ENCODE measurements around the gene WNT7A. TPM values are rescaled to one million over a fixed set of nuclear protein-coding genes. Genes with fewer than 3 reads are reported as not detected.

WNT7A gene
- total RNA-seq, 1 donor from 2014 or later, result not detected

- Histone ChIP-seq H3K4me3 (no peak overlapping the region), H3K9ac (no peak overlapping the region), H3K4me2 (no peak overlapping the region), H3F3A (ENCODE audit: low read depth) (no peaks in the 10 kb centered on the region), H3K4me1 (no peaks in the 10 kb centered on the region), H3K79me2 (ENCODE audit: low read depth) (no peaks in the 10 kb centered on the region), H3K27me3 (no peaks in the 10 kb centered on the region), H3K27ac (no peak overlapping the region), H3K9me3 (ENCODE audit: low read depth) (no peaks in the 10 kb centered on the region), H3K36me3 (no peaks in the 10 kb centered on the region), H2AFZ (replicated peaks) (no peak overlapping the region), H4K20me1 (ENCODE audit: low read depth) (no peaks in the 10 kb centered on the region)
- no peak for DNase-seq (ENCODE audit: low spot score)
- no peak for TF ChIP-seq EZH2 (IDR thresholded peaks at IDR 0.05)
- TF ChIP-seq, protein P1, sequence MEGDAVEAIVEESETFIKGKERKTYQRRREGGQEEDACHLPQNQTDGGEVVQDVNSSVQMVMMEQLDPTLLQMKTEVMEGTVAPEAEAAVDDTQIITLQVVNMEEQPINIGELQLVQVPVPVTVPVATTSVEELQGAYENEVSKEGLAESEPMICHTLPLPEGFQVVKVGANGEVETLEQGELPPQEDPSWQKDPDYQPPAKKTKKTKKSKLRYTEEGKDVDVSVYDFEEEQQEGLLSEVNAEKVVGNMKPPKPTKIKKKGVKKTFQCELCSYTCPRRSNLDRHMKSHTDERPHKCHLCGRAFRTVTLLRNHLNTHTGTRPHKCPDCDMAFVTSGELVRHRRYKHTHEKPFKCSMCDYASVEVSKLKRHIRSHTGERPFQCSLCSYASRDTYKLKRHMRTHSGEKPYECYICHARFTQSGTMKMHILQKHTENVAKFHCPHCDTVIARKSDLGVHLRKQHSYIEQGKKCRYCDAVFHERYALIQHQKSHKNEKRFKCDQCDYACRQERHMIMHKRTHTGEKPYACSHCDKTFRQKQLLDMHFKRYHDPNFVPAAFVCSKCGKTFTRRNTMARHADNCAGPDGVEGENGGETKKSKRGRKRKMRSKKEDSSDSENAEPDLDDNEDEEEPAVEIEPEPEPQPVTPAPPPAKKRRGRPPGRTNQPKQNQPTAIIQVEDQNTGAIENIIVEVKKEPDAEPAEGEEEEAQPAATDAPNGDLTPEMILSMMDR (IDR thresholded peaks at IDR 0.05), result no peak
- TF ChIP-seq EZH2phosphoT487 (IDR thresholded peaks at IDR 0.05), result no peak
- Mint-ChIP-seq H3K27me3 (ENCODE audit: insufficient read depth, low read depth) (peaks cover 8% of the 10 kb centered on the region), H3K36me3 (no peaks in the 10 kb centered on the region), H3K4me1 (peaks cover 14% of the 10 kb centered on the region), H3K27ac (no peak overlapping the region), H3K9me3 (no peaks in the 10 kb centered on the region), H3K4me3 (no peak overlapping the region)
Measured at GRCh38 chr3:13854492-13854891, 25.4 kb downstream of the WNT7A start.

GRCh38 chr3:13853978-13854296 lies 25.9 kb downstream of the WNT7A start:
- no peaks in the 10 kb centered on the region for H3K79me2 ChIP-seq (ENCODE audit: low read depth)
- TF ChIP-seq EZH2phosphoT487 (IDR thresholded peaks at IDR 0.05) (no peak), EZH2 (IDR thresholded peaks at IDR 0.05) (no peak)
- TF ChIP-seq, protein P1 (IDR thresholded peaks at IDR 0.05), result no peak
- H3K4me3 Mint-ChIP-seq, result no peak overlapping the region
- peaks cover 8% of the 10 kb centered on the region for H3K27me3 Mint-ChIP-seq (ENCODE audit: insufficient read depth, low read depth)
- no peaks in the 10 kb centered on the region for H3K9me3 Mint-ChIP-seq
- H3K4me3 ChIP-seq, result no peak overlapping the region
- H2AFZ ChIP-seq (replicated peaks), result no peak overlapping the region
- no peak overlapping the region for H3K9ac ChIP-seq
- H3K27ac Mint-ChIP-seq, result no peak overlapping the region
- no peaks in the 10 kb centered on the region for H3K9me3 ChIP-seq (ENCODE audit: low read depth)
- no peak for DNase-seq (ENCODE audit: low spot score)
- H3K4me2 ChIP-seq, result no peak overlapping the region
- no peaks in the 10 kb centered on the region for H3K4me1 ChIP-seq
- peaks cover 16% of the 10 kb centered on the region for H3K4me1 Mint-ChIP-seq
- no peaks in the 10 kb centered on the region for H3F3A ChIP-seq (ENCODE audit: low read depth)
- no peaks in the 10 kb centered on the region for H3K27me3 ChIP-seq
- H3K36me3 Mint-ChIP-seq, result no peaks in the 10 kb centered on the region
- no peaks in the 10 kb centered on the region for H4K20me1 ChIP-seq (ENCODE audit: low read depth)
- H3K27ac ChIP-seq, result no peak overlapping the region
- no peaks in the 10 kb centered on the region for H3K36me3 ChIP-seq

DNA sequence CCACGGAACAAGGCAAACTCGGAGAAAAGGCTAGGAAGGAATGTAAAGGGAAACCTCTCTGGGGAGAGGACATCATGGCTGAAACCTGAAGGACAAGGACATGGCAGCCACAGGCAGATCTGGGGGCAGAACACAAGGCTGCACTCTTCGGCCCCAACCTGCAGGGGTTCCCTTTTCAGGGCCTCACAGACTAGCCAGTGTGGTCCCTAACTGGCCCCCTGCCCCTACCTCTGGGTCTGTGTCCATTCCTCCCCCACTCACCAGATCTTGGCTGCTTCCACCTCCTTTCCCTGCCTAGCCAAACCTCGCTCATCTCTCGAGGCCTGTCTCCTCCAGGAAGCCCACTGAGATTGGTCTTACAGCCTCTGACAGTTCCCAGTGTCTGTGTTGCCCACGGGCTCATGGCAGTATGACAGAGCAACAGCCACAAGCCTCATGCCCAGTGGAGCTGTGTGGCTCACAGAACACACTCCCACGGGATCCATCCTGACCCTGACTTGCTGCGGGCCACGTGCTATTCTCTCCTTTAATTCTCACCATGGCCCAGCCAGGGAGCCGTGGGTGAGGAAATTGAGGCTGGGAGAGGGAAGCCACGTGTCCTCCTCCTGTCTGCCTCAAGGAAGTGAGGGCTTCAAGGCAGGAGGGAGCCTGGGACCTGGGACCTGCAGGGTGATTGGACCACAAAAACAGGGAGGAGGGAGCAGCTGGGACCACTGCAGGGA lies 26.5 kb downstream of the WNT7A start:
- Mint-ChIP-seq H3K4me1 (peaks cover 16% of the 10 kb centered on the region), H3K9me3 (no peaks in the 10 kb centered on the region), H3K27ac (peak overlapping the region; percentile 79), H3K27me3 (ENCODE audit: insufficient read depth, low read depth) (peaks cover 8% of the 10 kb centered on the region), H3K4me3 (no peak overlapping the region), H3K36me3 (no peaks in the 10 kb centered on the region)
- H3K36me3 ChIP-seq, result no peaks in the 10 kb centered on the region
- H3K4me1 ChIP-seq, result no peaks in the 10 kb centered on the region
- no peak overlapping the region for H3K9ac ChIP-seq
- H3F3A ChIP-seq (ENCODE audit: low read depth), result no peaks in the 10 kb centered on the region
- no peaks in the 10 kb centered on the region for H3K9me3 ChIP-seq (ENCODE audit: low read depth)
- H3K27ac ChIP-seq, result no peak overlapping the region
- H2AFZ ChIP-seq (replicated peaks), result no peak overlapping the region
- H3K27me3 ChIP-seq, result no peaks in the 10 kb centered on the region
- no peaks in the 10 kb centered on the region for H4K20me1 ChIP-seq (ENCODE audit: low read depth)
- H3K4me2 ChIP-seq, result no peak overlapping the region
- TF ChIP-seq EZH2 (IDR thresholded peaks at IDR 0.05), result no peak
- TF ChIP-seq, protein P1 (IDR thresholded peaks at IDR 0.05), result no peak
- no peak for TF ChIP-seq EZH2phosphoT487 (IDR thresholded peaks at IDR 0.05)
- no peaks in the 10 kb centered on the region for H3K79me2 ChIP-seq (ENCODE audit: low read depth)
- DNase-seq (ENCODE audit: low spot score), result no peak
- H3K4me3 ChIP-seq, result no peak overlapping the region

Measured in neural progenitor cell (in vitro differentiated cells).